GM12878 (cell line): ENCODE results near the gene FLRT1. TPM values are rescaled to one million over a fixed set of nuclear protein-coding genes. Genes with fewer than 3 reads are reported as not detected.

Experiments used
- ATAC-seq: fragments of 200-7000 bp; cut with Tn5 transposase; 3 replicates; pipeline ENCODE4 v1.9.1; 2020; ENCODE audit warnings: mild to moderate bottlenecking, moderate library complexity
- BruUV-seq: library from RNA; stranded (reverse); fragments of 400-500 nt; replicated peaks from 2 replicates; lab custom pipeline; 2021; lab: Mats Ljungman, UMichigan
- CTCF ChIA-PET: fragments of 300-600 bp; sonication (Branson Sonifier 250); formaldehyde crosslinking; extraction: SDS; loops from one replicate; lab custom pipeline; 2021; ENCODE audit warnings: inconsistent platforms; lab: Yijun Ruan, JAX
- POLR2A ChIA-PET: fragments of 350-600 bp; formaldehyde crosslinking; extraction: SDS; loops from one replicate; lab custom pipeline; 2021; ENCODE audit warnings: inconsistent platforms; lab: Charles Lee
- RAD21 ChIA-PET: fragments of 300-600 bp; sonication (Branson Sonifier 250); formaldehyde crosslinking; loops from one replicate; lab custom pipeline; 2023; ENCODE audit warnings: antibody characterized with exemption; ENCODE audit not compliant: unreplicated experiment; lab: Charles Lee
- SMC1A ChIA-PET: fragments of 300-600 bp; sonication (Branson Sonifier 250); formaldehyde crosslinking; loops from one replicate; lab custom pipeline; 2023; ENCODE audit not compliant: unreplicated experiment, uncharacterized antibody; lab: Charles Lee
- DNase-seq: peaks from one replicate; pipeline ENCODE4 v3.0.0-alpha.2; 2011; ENCODE audit warnings: low read depth, low spot score
- FAIRE-seq: peaks from 3 replicates; lab custom pipeline; 2011; peaks lifted over from hg19 to GRCh38; lab: Jason Lieb, UNC
- H2AFZ ChIP-seq: 2 replicates; pipeline ENCODE4 v1.6.0; 2011; ENCODE audit warnings: low read depth, low read length, control low read depth; ENCODE audit not compliant: control insufficient read depth
- H3K27ac ChIP-seq: 2 replicates; pipeline ENCODE4 v1.5.1; 2011; ENCODE audit warnings: control low read depth; ENCODE audit not compliant: control insufficient read depth, insufficient read depth
- H3K27me3 ChIP-seq, 2 experiments: replicated peaks in 1 of 2; 2 replicates each; pipeline versions ENCODE4 v1.6.0 to v1.6.1; 2011; ENCODE audit warnings: low read length in 1 of 2; ENCODE audit not compliant: control insufficient read depth in 2 of 2, insufficient read depth in 2 of 2
- H3K36me3 ChIP-seq, 2 experiments: 2 replicates each; pipeline ENCODE4 v1.5.1; 2011; ENCODE audit warnings: low read length in 1 of 2; ENCODE audit not compliant: control insufficient read depth in 2 of 2, insufficient read depth in 2 of 2
- H3K4me1 ChIP-seq: 2 replicates; pipeline ENCODE4 v1.6.1; 2011; ENCODE audit warnings: mild to moderate bottlenecking, low read length, moderate library complexity, mixed read lengths; ENCODE audit not compliant: control insufficient read depth, insufficient read depth
- H3K4me2 ChIP-seq: 2 replicates; pipeline ENCODE4 v1.6.0; 2011; ENCODE audit warnings: control low read depth; ENCODE audit not compliant: control insufficient read depth, insufficient read depth
- H3K4me3 ChIP-seq: fragments of 200-600 bp; sonication (generic); 2 replicates; pipeline ENCODE4 v1.5.1; 2016
- H3K79me2 ChIP-seq: 2 replicates; pipeline ENCODE4 v1.6.0; 2011; ENCODE audit warnings: low read length; ENCODE audit not compliant: control insufficient read depth, insufficient read depth
- H3K9ac ChIP-seq: 2 replicates; pipeline ENCODE4 v1.8.0; 2011; ENCODE audit warnings: low read length, control low read depth, mixed read lengths; ENCODE audit not compliant: control insufficient read depth, insufficient read depth
- H3K9me3 ChIP-seq: replicated peaks from 3 replicates; pipeline ENCODE4 v1.5.1; 2011; ENCODE audit warnings: mild to moderate bottlenecking, low read length; ENCODE audit not compliant: control insufficient read depth, insufficient read depth
- H4K20me1 ChIP-seq: 2 replicates; pipeline ENCODE4 v1.6.0; 2011; ENCODE audit not compliant: control insufficient read depth, insufficient read depth
- BRCA1 ChIP-seq: IDR thresholded peaks from 2 replicates; pipeline ENCODE4 v1.6.1; 2011; ENCODE audit warnings: low read depth, low read length, improper control_type of control experiment
- EP300 ChIP-seq, 2 experiments: fragments of 150-350 bp in 1 of 2; IDR thresholded peaks; 2 replicates each; pipeline ENCODE4 v1.6.1; 2011 to 2012; ENCODE audit warnings: low read depth in 2 of 2, low read length in 2 of 2, borderline replicate concordance in 1 of 2, improper control_type of control experiment in 1 of 2, inconsistent platforms in 1 of 2; ENCODE audit not compliant: control insufficient read depth in 1 of 2
- HDGF ChIP-seq: fragments of 450-650 bp; IDR thresholded peaks from 2 replicates; pipeline ENCODE4 v1.6.1; 2016; ENCODE audit warnings: antibody characterized with exemption
- LARP7 ChIP-seq: fragments of 450-650 bp; IDR thresholded peaks from 2 replicates; pipeline ENCODE4 v1.6.1; 2017; ENCODE audit warnings: mild to moderate bottlenecking
- NFYA ChIP-seq: IDR thresholded peaks from 2 replicates; pipeline ENCODE4 v1.6.1; 2011; ENCODE audit warnings: low read depth, mild to moderate bottlenecking, low read length, improper control_type of control experiment, borderline replicate concordance
- YY1 ChIP-seq: IDR thresholded peaks from 2 replicates; pipeline ENCODE4 v1.6.1; 2011; ENCODE audit warnings: low read depth, mild to moderate bottlenecking, low read length
- ZBED1 ChIP-seq: IDR thresholded peaks from 2 replicates; pipeline ENCODE4 v1.6.1; 2016; ENCODE audit warnings: borderline replicate concordance
- ZNF384 ChIP-seq: IDR thresholded peaks from 2 replicates; pipeline ENCODE4 v1.6.1; 2012; ENCODE audit warnings: low read depth, mild to moderate bottlenecking, low read length, improper control_type of control experiment, borderline replicate concordance
- WGBS: methylation state at CpG from one replicate; pipeline ENCODE4 v1.1.6; 2016; ENCODE audit warnings: low lambda C conversion rate; ENCODE audit not compliant: insufficient replicate concordance, insufficient coverage; ENCODE audit errors: missing lambda C conversion rate; 5-methylcytosine and 5-hydroxymethylcytosine counted together
- in situ Hi-C: fragments of 300-500 bp; cut with MboI; formaldehyde crosslinking; loops from 9 replicates; pipeline ENCODE4 v1.14.3; 2018; ENCODE audit warnings: mixed read lengths
- intact Hi-C: fragments of 100-400 bp; cut with micrococcal nuclease; formaldehyde crosslinking; loops from one replicate; pipeline ENCODE4 v1.14.2; 2022; ENCODE audit not compliant: unreplicated experiment
- polyA plus RNA-seq, 11 experiments: library from polyadenylated mRNA; depleted of rRNA in 4 of 11; unstranded in 6 of 11; stranded (reverse) in 5 of 11; fragments of >200 nt; fragmentation: Nextera tagmentation in 4 of 11; fragmentation: Illumina TruSeq in 1 of 11; extraction: Ambion mirVana in 4 of 11; extraction: Trizol in 1 of 11; gene quantifications; 1 replicate in 1 of 11; 2 replicates in 10 of 11; pipeline versions ENCODE4 v1.2.1 to v1.2.3, GENCODE V29; 2011 to 2016; ENCODE audit warnings: inconsistent platforms in 2 of 11, missing spikeins in 2 of 11, low read depth in 1 of 11
- total RNA-seq, 4 experiments: library from RNA; depleted of rRNA in 3 of 4; stranded (reverse); fragments of >200 nt in 3 of 4; fragmentation: Illumina TruSeq in 1 of 4; extraction: Trizol in 1 of 4; gene quantifications; 2 replicates each; pipeline versions ENCODE4 v1.2.1 to v1.2.3, GENCODE V29; 2013 to 2021
- TF ChIP-seq, protein P1 (sequence below): fragments of 450-650 bp; IDR thresholded peaks from 2 replicates; pipeline ENCODE4 v1.6.1; 2017; ENCODE audit warnings: borderline replicate concordance
- TF ChIP-seq, protein P2 (sequence below): fragments of 450-650 bp; conservative IDR thresholded peaks from 2 replicates; pipeline ENCODE4 v1.6.1; 2017; ENCODE audit warnings: mild to moderate bottlenecking, moderate library complexity

FLRT1 gene
- total and polyA plus RNA-seq, 10 of the 15 experiments (the other 5 are each of a cell fraction or from before 2014, with no cell fraction given), result 0.10 to 0.12 TPM; not detected in 8

DNA sequence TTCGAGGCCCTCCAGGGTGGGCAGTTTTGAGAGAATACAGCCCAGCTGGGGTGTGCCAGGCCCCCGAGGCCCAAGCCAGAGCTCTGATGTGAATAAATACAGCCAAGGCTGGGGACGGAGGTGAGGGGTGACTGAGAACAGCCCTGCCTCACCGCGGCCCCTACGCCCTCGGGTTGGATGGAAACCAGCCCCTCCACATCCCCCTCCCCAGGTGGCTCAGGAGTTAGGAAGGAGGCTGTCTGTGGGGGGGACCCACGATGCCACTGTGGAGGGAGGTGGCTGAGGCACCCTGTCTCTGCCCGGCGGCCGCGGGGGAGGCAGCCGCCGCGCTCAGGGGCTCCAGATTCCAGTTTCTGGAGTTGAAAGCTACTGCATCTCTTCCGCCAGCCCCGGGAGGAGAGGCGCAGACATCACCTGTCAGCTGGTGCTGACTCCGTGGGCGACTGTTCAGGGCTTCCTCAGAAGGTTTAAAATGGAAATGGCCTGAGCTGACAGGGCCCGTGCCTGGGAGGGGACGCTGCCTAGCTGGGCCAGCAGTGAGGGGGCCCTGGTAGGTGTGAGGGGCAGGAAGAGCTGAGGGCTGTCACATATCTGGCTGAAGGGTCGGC is 1.4 kb downstream of the FLRT1 start:
- intact Hi-C loops, result no loop called here
- Histone ChIP-seq H3K27ac (no peak overlapping the region), H3K9ac (no peak overlapping the region), H4K20me1 (peaks cover 4% of the 10 kb centered on the region; the same call in 1 of the 2 replicates), H3K4me3 (no peak overlapping the region), H3K27me3 (peaks cover 0 to 10% of the 10 kb centered on the region in 2 experiments; a peak in 3 of 4 replicates), H2AFZ (no peak overlapping the region), H3K79me2 (no peaks in the 10 kb centered on the region), H3K4me2 (no peak overlapping the region), H3K36me3 (no peaks in the 10 kb centered on the region), H3K4me1 (no peaks in the 10 kb centered on the region), H3K9me3 (no peaks in the 10 kb centered on the region)
- ChIA-PET CTCF (interaction anchor here (1.6 kb wide), 1 partner anchor 9 kb away, joined by 3 read pairs; no protein-coding TSS in a partner anchor), RAD21 (no interaction called here), POLR2A (no interaction called here), SMC1A (no interaction called here)
- no TSS peak for BruUV-seq
- no peak for ATAC-seq
- WGBS, result 26% methylated on average over 22 of the region's 23 CpGs
- no peak for DNase-seq
- FAIRE-seq, result no peak
- TF ChIP-seq LARP7 (no peak), YY1 (no peak), ZBED1 (no peak), ZNF384 (no peak), NFYA (no peak), EP300 (IDR thresholded peaks at IDR 0.05; ENCODE audit: borderline replicate concordance in 1 of 2, control insufficient read depth in 1 of 2, low read depth in 2 of 2, low read length in 2 of 2) (no peak), BRCA1 (no peak), HDGF (no peak)
- TF ChIP-seq, protein P1, sequence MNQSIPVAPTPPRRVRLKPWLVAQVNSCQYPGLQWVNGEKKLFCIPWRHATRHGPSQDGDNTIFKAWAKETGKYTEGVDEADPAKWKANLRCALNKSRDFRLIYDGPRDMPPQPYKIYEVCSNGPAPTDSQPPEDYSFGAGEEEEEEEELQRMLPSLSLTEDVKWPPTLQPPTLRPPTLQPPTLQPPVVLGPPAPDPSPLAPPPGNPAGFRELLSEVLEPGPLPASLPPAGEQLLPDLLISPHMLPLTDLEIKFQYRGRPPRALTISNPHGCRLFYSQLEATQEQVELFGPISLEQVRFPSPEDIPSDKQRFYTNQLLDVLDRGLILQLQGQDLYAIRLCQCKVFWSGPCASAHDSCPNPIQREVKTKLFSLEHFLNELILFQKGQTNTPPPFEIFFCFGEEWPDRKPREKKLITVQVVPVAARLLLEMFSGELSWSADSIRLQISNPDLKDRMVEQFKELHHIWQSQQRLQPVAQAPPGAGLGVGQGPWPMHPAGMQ, result no peak
- TF ChIP-seq, protein P2, sequence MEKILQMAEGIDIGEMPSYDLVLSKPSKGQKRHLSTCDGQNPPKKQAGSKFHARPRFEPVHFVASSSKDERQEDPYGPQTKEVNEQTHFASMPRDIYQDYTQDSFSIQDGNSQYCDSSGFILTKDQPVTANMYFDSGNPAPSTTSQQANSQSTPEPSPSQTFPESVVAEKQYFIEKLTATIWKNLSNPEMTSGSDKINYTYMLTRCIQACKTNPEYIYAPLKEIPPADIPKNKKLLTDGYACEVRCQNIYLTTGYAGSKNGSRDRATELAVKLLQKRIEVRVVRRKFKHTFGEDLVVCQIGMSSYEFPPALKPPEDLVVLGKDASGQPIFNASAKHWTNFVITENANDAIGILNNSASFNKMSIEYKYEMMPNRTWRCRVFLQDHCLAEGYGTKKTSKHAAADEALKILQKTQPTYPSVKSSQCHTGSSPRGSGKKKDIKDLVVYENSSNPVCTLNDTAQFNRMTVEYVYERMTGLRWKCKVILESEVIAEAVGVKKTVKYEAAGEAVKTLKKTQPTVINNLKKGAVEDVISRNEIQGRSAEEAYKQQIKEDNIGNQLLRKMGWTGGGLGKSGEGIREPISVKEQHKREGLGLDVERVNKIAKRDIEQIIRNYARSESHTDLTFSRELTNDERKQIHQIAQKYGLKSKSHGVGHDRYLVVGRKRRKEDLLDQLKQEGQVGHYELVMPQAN, result no peak
- in situ Hi-C loops, result no loop called here
